Liver (tissue), 9 donors: ENCODE data around the gene PGR. TPM values are rescaled to one million over a fixed set of nuclear protein-coding genes. Genes with fewer than 3 reads are reported as not detected.

Experiments used
- DNase-seq: peaks from one replicate; pipeline ENCODE4 v3.0.0-alpha.2; 2017; ENCODE audit warnings: low spot score
- H3K27ac ChIP-seq, 2 donors: one replicate each; pipeline ENCODE4 v1.7.0; 2013; ENCODE audit warnings: inconsistent platforms in 2 of 2, low read length in 2 of 2, control low read depth in 1 of 2, low read depth in 1 of 2, mild to moderate bottlenecking in 1 of 2
- H3K27me3 ChIP-seq, 4 donors: one replicate each; pipeline versions ENCODE4 v1.6.1 to v1.7.0; 2013; ENCODE audit warnings: low read length in 3 of 4, inconsistent platforms in 1 of 4, mild to moderate bottlenecking in 1 of 4, moderate library complexity in 1 of 4; ENCODE audit not compliant: control insufficient read depth in 4 of 4, insufficient read depth in 4 of 4
- H3K36me3 ChIP-seq, 4 donors: one replicate each; pipeline versions ENCODE4 v1.6.1 to v1.7.0; 2013; ENCODE audit warnings: low read length in 3 of 4, mild to moderate bottlenecking in 3 of 4, low read depth in 1 of 4, moderate library complexity in 1 of 4; ENCODE audit not compliant: control insufficient read depth in 4 of 4, insufficient read depth in 3 of 4
- H3K4me1 ChIP-seq, 4 donors: one replicate each; pipeline versions ENCODE4 v1.6.1 to v1.7.0; 2013; ENCODE audit warnings: low read length in 3 of 4, mild to moderate bottlenecking in 3 of 4, moderate library complexity in 1 of 4; ENCODE audit not compliant: control insufficient read depth in 4 of 4, insufficient read depth in 4 of 4
- H3K4me3 ChIP-seq, 3 donors: one replicate each; pipeline versions ENCODE4 v1.6.1 to v1.7.0; 2013; ENCODE audit warnings: low read length in 3 of 3, control low read depth in 1 of 3, low read depth in 1 of 3, mild to moderate bottlenecking in 1 of 3
- H3K9ac ChIP-seq, 2 donors: one replicate each; pipeline ENCODE4 v1.7.0; 2013; ENCODE audit warnings: low read length in 2 of 2, mild to moderate bottlenecking in 2 of 2, moderate library complexity in 2 of 2, control low read depth in 1 of 2, low read depth in 1 of 2
- H3K9me3 ChIP-seq, 4 donors: one replicate each; pipeline versions ENCODE4 v1.6.1 to v1.7.0; 2013; ENCODE audit warnings: low read length in 3 of 4; ENCODE audit not compliant: control insufficient read depth in 4 of 4
- ATF3 ChIP-seq: IDR thresholded peaks from 2 replicates; pipeline ENCODE4 v1.6.1; 2016; ENCODE audit warnings: antibody characterized with exemption
- CTCF ChIP-seq: fragments of 150-350 bp; IDR thresholded peaks from 2 replicates; pipeline ENCODE4 v1.5.1; 2017; ENCODE audit warnings: improper control_type of control experiment, low read depth, low read length; ENCODE audit not compliant: missing input control
- EGR1 ChIP-seq, 2 donors: IDR thresholded peaks; 2 replicates each; pipeline ENCODE4 v1.6.1; 2016 to 2018; ENCODE audit warnings: antibody characterized with exemption in 2 of 2, low read depth in 2 of 2
- FOXA1 ChIP-seq: IDR thresholded peaks from 2 replicates; pipeline ENCODE4 v1.6.1; 2016; ENCODE audit warnings: antibody characterized with exemption
- FOXA2 ChIP-seq: IDR thresholded peaks from 2 replicates; pipeline ENCODE4 v1.6.1; 2016; ENCODE audit warnings: antibody characterized with exemption
- GABPA ChIP-seq, 2 donors: IDR thresholded peaks in 1 of 2; conservative IDR thresholded peaks in 1 of 2; 2 replicates each; pipeline ENCODE4 v1.6.1; 2016; ENCODE audit warnings: antibody characterized with exemption in 2 of 2, mild to moderate bottlenecking in 1 of 2, moderate library complexity in 1 of 2
- HNF4A ChIP-seq, 2 donors: conservative IDR thresholded peaks; 2 replicates each; pipeline ENCODE4 v1.6.1; 2016; ENCODE audit warnings: antibody characterized with exemption in 2 of 2, mild to moderate bottlenecking in 2 of 2
- HNF4G ChIP-seq: IDR thresholded peaks from 2 replicates; pipeline ENCODE4 v1.6.1; 2016; ENCODE audit warnings: antibody characterized with exemption
- JUND ChIP-seq, 2 donors: IDR thresholded peaks; 2 replicates each; pipeline ENCODE4 v1.6.1; 2016; ENCODE audit warnings: antibody characterized with exemption in 2 of 2
- MAX ChIP-seq: IDR thresholded peaks from 2 replicates; pipeline ENCODE4 v1.6.1; 2016; ENCODE audit warnings: antibody characterized with exemption
- NR2F2 ChIP-seq: IDR thresholded peaks from 2 replicates; pipeline ENCODE4 v1.6.1; 2016; ENCODE audit warnings: antibody characterized with exemption
- RAD21 ChIP-seq, 2 donors: IDR thresholded peaks; 2 replicates each; pipeline ENCODE4 v1.6.1; 2016; ENCODE audit warnings: antibody characterized with exemption in 2 of 2, mild to moderate bottlenecking in 2 of 2
- REST ChIP-seq: IDR thresholded peaks from 2 replicates; pipeline ENCODE4 v1.6.1; 2016; ENCODE audit warnings: antibody characterized with exemption, mild to moderate bottlenecking
- RXRA ChIP-seq, 2 donors: IDR thresholded peaks; 2 replicates each; pipeline ENCODE4 v1.6.1; 2017 to 2018; ENCODE audit warnings: antibody characterized with exemption in 2 of 2, mild to moderate bottlenecking in 1 of 2
- SP1 ChIP-seq: IDR thresholded peaks from 2 replicates; pipeline ENCODE4 v1.6.1; 2018; ENCODE audit warnings: antibody characterized with exemption, mild to moderate bottlenecking
- TAF1 ChIP-seq: conservative IDR thresholded peaks from 2 replicates; pipeline ENCODE4 v1.6.1; 2016; ENCODE audit warnings: antibody characterized with exemption, mild to moderate bottlenecking
- YY1 ChIP-seq: IDR thresholded peaks from 2 replicates; pipeline ENCODE4 v1.6.1; 2016; ENCODE audit warnings: antibody characterized with exemption, mild to moderate bottlenecking
- ZBTB33 ChIP-seq: IDR thresholded peaks from 2 replicates; pipeline ENCODE4 v1.6.1; 2016; ENCODE audit warnings: antibody characterized with exemption
- WGBS: extraction: QIAGEN DNeasy Blood & Tissue Kit; methylation state at CpG from one replicate; pipeline ENCODE4 v1.1.7; 2013; 5-methylcytosine and 5-hydroxymethylcytosine counted together
- polyA plus RNA-seq, 2 donors: library from polyadenylated mRNA; stranded (reverse) in 1 of 2; unstranded in 1 of 2; fragments of 200-250 nt in 1 of 2; fragments of >200 nt in 1 of 2; fragmentation: Nextera tagmentation in 1 of 2; extraction: Ambion mirVana in 1 of 2; gene quantifications; one replicate each; pipeline versions ENCODE4 v1.2.1 to v1.2.3, GENCODE V29; 2013 to 2015
- total RNA-seq, 2 donors: library from RNA; depleted of rRNA; stranded (reverse); fragments of >200 nt; gene quantifications; one replicate each; pipeline ENCODE4 v1.2.3, GENCODE V29; 2014
- donor health status: healthy.
- donor health status: healthy.
- donor health status: healthy.
- donor health status: healthy.
- donor health status: healthy.

The PGR gene
- total and polyA plus RNA-seq, 4 donors = 0.04 to 0.17 (median 0.16) TPM; not detected in 1

- Histone ChIP-seq H3K27me3 (peaks cover 0 to 3% (median 1%) of the 10 kb centered on the region in 4 donors), H3K4me1 (peaks cover 0 to 3% (median under 1%) of the 10 kb centered on the region in 4 donors), H3K9ac (no peak overlapping the region), H3K27ac (no peak overlapping the region), H3K4me3 (no peak overlapping the region), H3K9me3 (no peaks in the 10 kb centered on the region), H3K36me3 (no peaks in the 10 kb centered on the region)
- WGBS = 81% methylated on average over 1 of the region's 1 CpG
- TF ChIP-seq YY1 = no peak
- TF ChIP-seq ATF3 = no peak
- TF ChIP-seq HNF4G = no peak
- TF ChIP-seq EGR1 (IDR thresholded peaks at IDR 0.05; ENCODE audit: low read depth in 2 of 2) = no peak
- TF ChIP-seq NR2F2 = no peak
- no peak for TF ChIP-seq RAD21 (IDR thresholded peaks at IDR 0.05)
- no peak for TF ChIP-seq GABPA (IDR thresholded peaks at IDR 0.05 in 1 of 2, conservative IDR thresholded peaks at IDR 0.05 in 1 of 2)
- no peak for TF ChIP-seq MAX
- no peak for TF ChIP-seq TAF1
- TF ChIP-seq FOXA2 = no peak
- TF ChIP-seq REST = no peak
- no peak for TF ChIP-seq SP1
- no peak for TF ChIP-seq ZBTB33
- no peak for TF ChIP-seq FOXA1
- TF ChIP-seq RXRA (IDR thresholded peaks at IDR 0.05) = no peak
- TF ChIP-seq HNF4A (conservative IDR thresholded peaks at IDR 0.05) = no peak
- no peak for TF ChIP-seq CTCF
- no peak for TF ChIP-seq JUND (IDR thresholded peaks at IDR 0.05)
- no peak for DNase-seq
Observed at GRCh38 chr11:101019870-101020269, 109.7 kb downstream of the PGR start.
